Measurements from ENCODE around the gene RPLP2.

Gene RPLP2

GRCh38 chr11:850775-851763, 41.3 kb downstream of the RPLP2 start:
- Histone ChIP-seq H3K4me1 (ENCODE audit: control insufficient read depth, insufficient read depth, low read length) (0 out of 2 replicates have a peak, but pooled peaks cover 2% of the 10 kb centered on the region), H3K27ac (ENCODE audit: extremely low read depth, low read depth, low read length) (no peak overlapping the region), H3K36me3 (ENCODE audit: control insufficient read depth in 2 of 2, insufficient read depth in 1 of 2, low read length in 2 of 2) (no peaks in the 10 kb centered on the region), H3K9me3 (ENCODE audit: control insufficient read depth, insufficient read depth, low read depth, low read length) (no peaks in the 10 kb centered on the region), H3K4me3 (ENCODE audit: low read depth, low read length) (no peak overlapping the region)
- ChIA-PET POLR2A (no interaction called here), CTCF (interaction anchor here (0.6 to 1.6 kb wide), 5 partner anchors 8 to 194 kb away, joined by 3 to 4 read pairs (median 3); no protein-coding TSS in a partner anchor)
- TF ChIP-seq GLIS2 (tag by site-specific recombination; IDR thresholded peaks at IDR 0.05) (peak; percentile 53; the same call in 1 of the 2 replicates), MYNN (tag by site-specific recombination; IDR thresholded peaks at IDR 0.05; ENCODE audit: borderline replicate concordance) (no peak), ZFHX2 (tag by site-specific recombination; conservative IDR thresholded peaks at IDR 0.05) (0 out of 2 replicates have a peak, but pooled peaks have one; percentile 16), ZNF707 (tag by site-specific recombination; IDR thresholded peaks at IDR 0.05) (no peak), ZNF132 (tag by site-specific recombination; IDR thresholded peaks at IDR 0.05; ENCODE audit: borderline replicate concordance) (no peak), ZIC2 (tag by site-specific recombination; IDR thresholded peaks at IDR 0.05) (0 out of 2 replicates have a peak, but pooled peaks have one; percentile 10), EGR2 (tag by site-specific recombination; IDR thresholded peaks at IDR 0.05; ENCODE audit: low read depth) (peak; percentile 46; the same call in 1 of the 2 replicates), ZSCAN30 (tag by site-specific recombination; IDR thresholded peaks at IDR 0.05) (no peak), GLIS1 (tag by site-specific recombination; IDR thresholded peaks at IDR 0.05) (peak; percentile 52; the same call in 1 of the 2 replicates), ZNF449 (tag by site-specific recombination; IDR thresholded peaks at IDR 0.05) (no peak), ZNF600 (tag by site-specific recombination; IDR thresholded peaks at IDR 0.05) (0 out of 2 replicates have a peak, but pooled peaks have one; percentile 20), CTCF (tag by site-specific recombination; IDR thresholded peaks at IDR 0.05) (0 out of 2 replicates have a peak, but pooled peaks have one; percentile 38), ZNF785 (tag by site-specific recombination; IDR thresholded peaks at IDR 0.05) (no peak)

- H3K9me3 ChIP-seq (ENCODE audit: control insufficient read depth, insufficient read depth, low read depth, low read length): no peaks in the 10 kb centered on the region
- H3K4me3 ChIP-seq (ENCODE audit: low read depth, low read length): no peak overlapping the region
- ChIA-PET POLR2A (no interaction called here), CTCF (no interaction called here)
- no peaks in the 10 kb centered on the region for H3K36me3 ChIP-seq (ENCODE audit: control insufficient read depth in 2 of 2, insufficient read depth in 1 of 2, low read length in 2 of 2)
- 0 out of 2 replicates have a peak, but pooled peaks cover 2% of the 10 kb centered on the region for H3K4me1 ChIP-seq (ENCODE audit: control insufficient read depth, insufficient read depth, low read length)
- H3K27ac ChIP-seq (ENCODE audit: extremely low read depth, low read depth, low read length): no peak overlapping the region
- TF ChIP-seq ZBTB7A (tag by site-specific recombination; IDR thresholded peaks at IDR 0.05; ENCODE audit: low read depth) (no peak), ZNF529 (tag by site-specific recombination; IDR thresholded peaks at IDR 0.05; ENCODE audit: insufficient replicate concordance) (no peak), ZNF223 (tag by site-specific recombination; IDR thresholded peaks at IDR 0.05) (no peak), ZNF792 (tag by site-specific recombination; IDR thresholded peaks at IDR 0.05) (no peak), HOXD13 (CRISPR knock-in tag; IDR thresholded peaks at IDR 0.05; ENCODE audit: borderline replicate concordance) (no peak), ZNF548 (tag by site-specific recombination; IDR thresholded peaks at IDR 0.05) (no peak), ZNF654 (tag by site-specific recombination; IDR thresholded peaks at IDR 0.05; ENCODE audit: low read depth) (no peak), EGR2 (tag by site-specific recombination; IDR thresholded peaks at IDR 0.05; ENCODE audit: low read depth) (0 out of 2 replicates have a peak, but pooled peaks have one; percentile 36), ZBTB44 (tag by site-specific recombination; IDR thresholded peaks at IDR 0.05) (no peak), ZNF354C (tag by site-specific recombination; IDR thresholded peaks at IDR 0.05; ENCODE audit: borderline replicate concordance, low read depth) (no peak), SP2 (tag by site-specific recombination; IDR thresholded peaks at IDR 0.05) (no peak), KLF1 (tag by site-specific recombination; IDR thresholded peaks at IDR 0.05) (peak; percentile 32; the same call in 1 of the 2 replicates), ZNF391 (tag by site-specific recombination; IDR thresholded peaks at IDR 0.05; ENCODE audit: borderline replicate concordance, low read depth) (no peak), ZNF423 (tag by site-specific recombination; IDR thresholded peaks at IDR 0.05) (no peak), GLIS1 (tag by site-specific recombination; IDR thresholded peaks at IDR 0.05) (no peak), MZF1 (tag by site-specific recombination; IDR thresholded peaks at IDR 0.05; ENCODE audit: borderline replicate concordance) (no peak), ZSCAN16 (tag by site-specific recombination; IDR thresholded peaks at IDR 0.05) (no peak), HOXC10 (CRISPR knock-in tag; IDR thresholded peaks at IDR 0.05) (no peak)
Observed at GRCh38 chr11:852762-853161, 43.0 kb downstream of the RPLP2 start.

All from HEK293 (cell line).